ENCODE measurements around the gene SLC24A1.

DNA sequence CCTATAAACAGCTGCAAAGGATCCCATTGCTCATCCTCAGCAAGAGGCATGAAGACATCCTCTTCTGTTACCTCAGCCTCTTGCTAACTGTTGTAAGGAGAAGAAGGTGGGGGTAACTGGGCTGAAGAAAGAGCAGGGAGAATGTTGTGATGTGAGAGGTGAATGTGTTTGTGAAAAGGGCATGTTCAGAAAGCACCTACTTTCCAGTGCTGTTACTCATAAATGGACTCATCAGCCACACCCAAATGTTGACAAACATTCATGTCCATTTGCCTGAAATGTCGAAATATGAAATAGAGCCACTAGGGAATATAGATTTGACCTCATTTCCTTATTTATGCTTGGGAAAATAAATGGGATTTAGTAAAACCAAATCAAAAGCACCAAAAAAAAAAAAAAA is 12.6 kb downstream of the SLC24A1 start:
- no peak for TF ChIP-seq CTCF (conservative IDR thresholded peaks at IDR 0.05 in 1 of 2, IDR thresholded peaks at IDR 0.05 in 1 of 2; ENCODE audit: extremely low read depth in 1 of 2, insufficient read depth in 1 of 2, low read depth in 1 of 2, low read length in 2 of 2)
- TF ChIP-seq EZH2 (IDR thresholded peaks at IDR 0.05; ENCODE audit: borderline replicate concordance, low read length), result no peak
